ENCODE results near the gene MRPL33.

DNA sequence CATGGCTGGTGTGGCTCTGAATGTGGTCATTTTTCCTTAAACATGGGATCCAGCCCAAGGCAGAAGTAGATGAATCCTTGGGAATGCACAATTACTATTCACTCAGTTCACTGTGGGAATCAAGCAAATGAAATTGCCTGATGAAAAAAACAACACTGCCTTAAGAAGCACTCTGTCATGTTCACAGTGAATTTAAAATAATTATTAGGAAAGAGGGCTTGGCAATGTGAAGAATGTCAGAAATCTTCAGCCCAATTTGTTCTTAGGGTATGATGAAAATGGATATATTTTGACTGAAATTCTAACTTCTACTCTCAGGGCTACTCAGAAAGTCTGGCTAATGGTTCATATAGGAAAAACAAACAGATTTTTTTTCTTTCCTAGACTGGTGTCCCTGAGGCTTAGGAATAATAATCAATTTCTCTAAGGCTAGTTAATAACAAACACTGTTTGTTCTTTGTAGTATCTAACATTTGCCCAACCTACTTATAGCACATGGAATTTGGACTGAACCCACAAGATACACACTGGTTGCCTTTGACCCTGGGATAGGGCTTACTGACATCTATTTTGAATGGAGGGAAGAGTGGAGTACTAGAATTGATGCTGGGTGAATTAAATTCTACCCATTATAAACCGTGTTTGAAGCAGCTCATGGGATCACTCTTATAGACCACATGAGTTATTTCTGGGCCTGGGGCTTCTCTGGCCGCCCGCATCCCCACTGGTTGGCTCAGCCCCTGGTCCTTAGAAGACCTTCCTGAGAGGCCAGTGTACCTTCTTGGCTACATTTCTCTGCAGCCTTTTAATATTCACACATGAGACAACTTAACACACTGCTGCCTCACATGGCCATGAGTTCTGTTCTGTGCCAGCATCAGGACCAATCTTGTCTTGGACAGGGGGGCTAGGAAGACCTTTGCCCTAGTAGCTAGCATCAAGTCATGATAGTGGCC, 8.3 kb upstream of the MRPL33 start:
- TF ChIP-seq CTCF (IDR thresholded peaks at IDR 0.05) (no peak), POLR2A (IDR thresholded peaks at IDR 0.05) (no peak)

Measured in gastroesophageal sphincter (tissue), 3 donors.